Vagina (tissue), 2 donors: ENCODE data around the gene EDC3.

Source experiments
- POLR2AphosphoS5 ChIP-seq, 2 donors: sonication (generic); formaldehyde crosslinking; IDR thresholded peaks; one replicate each; pipeline ENCODE4 v1.9.0; 2017; ENCODE audit warnings: antibody characterized with exemption in 2 of 2, mild to moderate bottlenecking in 2 of 2, low read depth in 1 of 2; ENCODE audit not compliant: insufficient read depth in 1 of 2
- TF ChIP-seq, protein P1 (sequence below), 3 experiments: fragments of 450-650 bp in 2 of 3; fragments of 200-600 bp in 1 of 3; sonication (generic) in 1 of 3; IDR thresholded peaks; one replicate each; pipeline ENCODE4 v1.5.1; 2017 to 2019; ENCODE audit warnings: antibody characterized with exemption in 3 of 3, mild to moderate bottlenecking in 2 of 3, moderate library complexity in 2 of 3

GRCh38 chr15:74595271-74595670 is 100.6 kb downstream of the EDC3 start:
- TF ChIP-seq POLR2AphosphoS5 (IDR thresholded peaks at IDR 0.05; ENCODE audit: insufficient read depth in 1 of 2, low read depth in 1 of 2), result no peak
- TF ChIP-seq, protein P1, sequence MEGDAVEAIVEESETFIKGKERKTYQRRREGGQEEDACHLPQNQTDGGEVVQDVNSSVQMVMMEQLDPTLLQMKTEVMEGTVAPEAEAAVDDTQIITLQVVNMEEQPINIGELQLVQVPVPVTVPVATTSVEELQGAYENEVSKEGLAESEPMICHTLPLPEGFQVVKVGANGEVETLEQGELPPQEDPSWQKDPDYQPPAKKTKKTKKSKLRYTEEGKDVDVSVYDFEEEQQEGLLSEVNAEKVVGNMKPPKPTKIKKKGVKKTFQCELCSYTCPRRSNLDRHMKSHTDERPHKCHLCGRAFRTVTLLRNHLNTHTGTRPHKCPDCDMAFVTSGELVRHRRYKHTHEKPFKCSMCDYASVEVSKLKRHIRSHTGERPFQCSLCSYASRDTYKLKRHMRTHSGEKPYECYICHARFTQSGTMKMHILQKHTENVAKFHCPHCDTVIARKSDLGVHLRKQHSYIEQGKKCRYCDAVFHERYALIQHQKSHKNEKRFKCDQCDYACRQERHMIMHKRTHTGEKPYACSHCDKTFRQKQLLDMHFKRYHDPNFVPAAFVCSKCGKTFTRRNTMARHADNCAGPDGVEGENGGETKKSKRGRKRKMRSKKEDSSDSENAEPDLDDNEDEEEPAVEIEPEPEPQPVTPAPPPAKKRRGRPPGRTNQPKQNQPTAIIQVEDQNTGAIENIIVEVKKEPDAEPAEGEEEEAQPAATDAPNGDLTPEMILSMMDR (IDR thresholded peaks at IDR 0.05), result no peak
